Left lung (tissue), 10 donors: ENCODE measurements around the gene OSTM1. TPM values are rescaled to one million over a fixed set of nuclear protein-coding genes. Genes with fewer than 3 reads are reported as not detected.

ENCODE experiments used
- ATAC-seq: fragments of 200-7000 bp; cut with Tn5 transposase; one replicate; pipeline ENCODE4 v1.9.1; 2020; ENCODE audit warnings: moderate library complexity
- DNase-seq, 4 donors: peaks; one replicate each; pipeline ENCODE4 v3.0.0-alpha.2; 2013 to 2020
- H3K27ac ChIP-seq, 2 donors: fragments of 200-600 bp; sonication (generic) in 1 of 2; one replicate each; pipeline versions ENCODE4 v1.5.0 to v1.8.0; 2020 to 2021
- H3K27me3 ChIP-seq, 2 donors: fragments of 200-600 bp; sonication (generic) in 1 of 2; one replicate each; pipeline versions ENCODE4 v1.5.0 to v1.8.0; 2020 to 2021
- H3K36me3 ChIP-seq, 2 donors: fragments of 200-600 bp; sonication (generic) in 1 of 2; one replicate each; pipeline versions ENCODE4 v1.5.0 to v1.8.0; 2020 to 2021
- H3K4me1 ChIP-seq, 2 donors: fragments of 200-600 bp; one replicate each; pipeline ENCODE4 v1.8.0; 2021
- H3K4me3 ChIP-seq, 2 donors: fragments of 200-600 bp; sonication (generic) in 1 of 2; one replicate each; pipeline versions ENCODE4 v1.5.0 to v1.8.0; 2020 to 2021; ENCODE audit warnings: mild to moderate bottlenecking in 1 of 2
- H3K9me3 ChIP-seq, 2 donors: fragments of 200-600 bp; sonication (generic) in 1 of 2; one replicate each; pipeline versions ENCODE4 v1.5.0 to v1.8.0; 2020 to 2021
- intact Hi-C, 2 donors: fragments of 100-400 bp; cut with DNase I; formaldehyde crosslinking; loops; one replicate each; pipeline versions ENCODE4 v1.11.2 to v1.14.2; 2022
- polyA plus RNA-seq, 6 donors: library from polyadenylated mRNA; unstranded; fragments of 120-200 nt; gene quantifications; one replicate each; pipeline ENCODE4 v1.2.1, GENCODE V29; 2013; ENCODE audit not compliant: insufficient read length in 6 of 6
- total RNA-seq, 2 donors: library from RNA; stranded (reverse); fragmentation: NEBNext Ultra II Directional; extraction: Animal tissue kit (Norgen Biotek cat#: 25700); gene quantifications; one replicate each; pipeline ENCODE4 v1.2.1, GENCODE V29; 2021
- TF ChIP-seq, protein P1 (sequence below), 2 donors: fragments of 200-600 bp; sonication (generic) in 1 of 2; IDR thresholded peaks; one replicate each; pipeline versions ENCODE4 v1.5.0 to v1.8.0; 2021; ENCODE audit warnings: antibody characterized with exemption in 2 of 2
- donor health status: DM: no; HTN: yes; CAD: no.
- donor health status: DM: no; HTN: no; CAD: no.

OSTM1 gene
- total and polyA plus RNA-seq, 8 donors: 17.7 to 73.1 (median 21.8) TPM

DNA sequence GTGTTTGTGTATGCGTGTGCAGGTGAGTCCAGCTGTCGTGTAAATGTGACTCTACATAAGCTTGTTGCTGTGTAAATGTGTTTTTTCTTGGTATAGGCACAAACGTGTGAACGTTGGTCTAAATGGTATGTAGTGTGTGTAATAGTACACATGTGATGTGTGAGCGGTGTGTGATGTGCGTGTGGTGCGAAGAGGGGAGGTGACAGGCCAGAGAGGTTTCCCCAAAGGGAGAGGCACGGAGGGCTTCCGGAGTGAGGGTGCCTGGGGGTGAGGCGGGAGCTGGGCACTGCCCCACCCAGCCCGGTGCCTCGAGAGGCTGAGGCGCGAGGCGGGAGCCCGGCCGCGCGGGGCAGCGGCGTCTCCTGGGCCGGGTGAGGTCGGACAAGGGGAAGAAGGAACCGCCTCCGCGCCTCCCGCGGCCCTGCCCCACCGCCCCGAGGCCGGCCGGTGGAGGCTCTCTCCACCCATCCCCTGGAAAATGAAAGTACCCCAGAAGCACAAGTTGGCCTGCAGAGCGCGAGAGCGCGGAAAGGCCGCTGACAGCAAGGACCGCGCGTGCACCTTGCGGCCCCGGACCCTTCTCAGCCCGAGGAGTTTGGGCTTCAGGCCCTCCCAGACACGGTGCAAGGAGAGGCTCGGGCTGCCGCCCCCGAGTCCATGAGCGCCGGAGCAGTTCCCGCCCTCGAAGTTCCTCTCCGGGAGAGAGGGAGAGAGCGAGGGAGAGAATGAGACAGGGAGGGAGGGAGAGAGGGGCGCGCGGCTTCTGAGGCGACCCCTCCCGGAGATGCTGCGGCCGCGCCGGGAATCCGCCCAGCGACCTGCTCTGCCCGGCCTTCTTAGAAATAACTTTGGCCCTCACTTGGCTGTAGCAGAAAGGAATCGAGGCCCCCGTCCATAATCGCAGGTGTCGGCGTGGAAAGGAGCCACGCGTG is 43.2 kb upstream of the OSTM1 start:
- Histone ChIP-seq H3K4me1 (peaks cover 21 to 57% of the 10 kb centered on the region in 2 donors), H3K36me3 (no peaks in the 10 kb centered on the region), H3K27me3 (peaks cover 51 to 100% of the 10 kb centered on the region in 2 donors), H3K9me3 (no peaks in the 10 kb centered on the region), H3K4me3 (peak overlapping the region; percentile 51 to 65), H3K27ac (no peak overlapping the region)
- peak in 2 of 4 donors; percentile 57 to 92 for DNase-seq
- peak; percentile 71 for ATAC-seq
- TF ChIP-seq, protein P1, sequence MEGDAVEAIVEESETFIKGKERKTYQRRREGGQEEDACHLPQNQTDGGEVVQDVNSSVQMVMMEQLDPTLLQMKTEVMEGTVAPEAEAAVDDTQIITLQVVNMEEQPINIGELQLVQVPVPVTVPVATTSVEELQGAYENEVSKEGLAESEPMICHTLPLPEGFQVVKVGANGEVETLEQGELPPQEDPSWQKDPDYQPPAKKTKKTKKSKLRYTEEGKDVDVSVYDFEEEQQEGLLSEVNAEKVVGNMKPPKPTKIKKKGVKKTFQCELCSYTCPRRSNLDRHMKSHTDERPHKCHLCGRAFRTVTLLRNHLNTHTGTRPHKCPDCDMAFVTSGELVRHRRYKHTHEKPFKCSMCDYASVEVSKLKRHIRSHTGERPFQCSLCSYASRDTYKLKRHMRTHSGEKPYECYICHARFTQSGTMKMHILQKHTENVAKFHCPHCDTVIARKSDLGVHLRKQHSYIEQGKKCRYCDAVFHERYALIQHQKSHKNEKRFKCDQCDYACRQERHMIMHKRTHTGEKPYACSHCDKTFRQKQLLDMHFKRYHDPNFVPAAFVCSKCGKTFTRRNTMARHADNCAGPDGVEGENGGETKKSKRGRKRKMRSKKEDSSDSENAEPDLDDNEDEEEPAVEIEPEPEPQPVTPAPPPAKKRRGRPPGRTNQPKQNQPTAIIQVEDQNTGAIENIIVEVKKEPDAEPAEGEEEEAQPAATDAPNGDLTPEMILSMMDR (IDR thresholded peaks at IDR 0.05): no peak
- intact Hi-C loops: loop anchor here in 1 of 2 donors (10.0 kb wide), 1 partner anchor 407 kb away; no protein-coding TSS in a partner anchor

DNA sequence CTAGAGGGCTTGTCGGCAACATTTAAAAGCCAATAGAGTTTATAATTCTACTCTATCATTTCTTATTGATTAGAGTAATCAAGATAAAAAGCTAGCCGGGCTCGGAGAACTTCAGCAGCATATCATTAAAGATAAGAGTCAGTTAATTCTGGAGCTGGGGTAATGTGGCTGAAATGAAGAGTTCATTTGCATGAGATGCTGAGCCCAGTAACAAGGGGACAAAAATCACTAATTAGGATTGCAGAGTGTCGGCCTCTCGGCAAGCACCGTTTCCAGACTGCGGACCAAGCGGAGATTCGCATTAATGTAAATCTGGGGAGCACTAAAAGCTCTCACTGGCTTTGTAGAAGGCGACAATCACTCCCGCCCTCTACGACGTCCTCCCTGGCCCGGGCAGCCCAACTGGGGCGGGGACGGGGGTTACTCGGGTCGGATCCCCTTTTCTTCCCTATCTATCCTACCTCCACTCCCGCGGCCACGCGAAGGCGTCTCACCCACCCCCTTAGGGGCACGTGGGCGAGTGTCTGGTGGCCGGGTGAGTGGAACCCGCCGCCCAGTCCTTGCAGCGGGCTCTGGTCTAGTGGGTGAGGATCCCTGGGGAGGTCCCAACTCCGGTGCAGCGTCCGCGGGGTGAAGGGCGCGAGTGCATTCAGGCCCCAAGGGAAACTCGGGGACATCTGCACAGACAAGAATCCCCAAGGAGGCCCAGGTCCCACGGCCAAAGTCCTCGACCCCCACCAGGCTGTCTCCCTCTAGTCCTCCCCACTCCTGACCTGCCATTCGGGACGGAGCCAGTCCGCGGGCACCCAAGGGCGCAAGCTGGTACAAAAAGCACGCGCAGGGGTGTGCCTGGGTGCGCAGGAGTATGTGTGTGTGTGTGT is 42.2 kb upstream of the OSTM1 start:
- peaks cover 51 to 100% of the 10 kb centered on the region in 2 donors for H3K27me3 ChIP-seq
- H3K27ac ChIP-seq: no peak overlapping the region
- peaks cover 21 to 57% of the 10 kb centered on the region in 2 donors for H3K4me1 ChIP-seq

DNA sequence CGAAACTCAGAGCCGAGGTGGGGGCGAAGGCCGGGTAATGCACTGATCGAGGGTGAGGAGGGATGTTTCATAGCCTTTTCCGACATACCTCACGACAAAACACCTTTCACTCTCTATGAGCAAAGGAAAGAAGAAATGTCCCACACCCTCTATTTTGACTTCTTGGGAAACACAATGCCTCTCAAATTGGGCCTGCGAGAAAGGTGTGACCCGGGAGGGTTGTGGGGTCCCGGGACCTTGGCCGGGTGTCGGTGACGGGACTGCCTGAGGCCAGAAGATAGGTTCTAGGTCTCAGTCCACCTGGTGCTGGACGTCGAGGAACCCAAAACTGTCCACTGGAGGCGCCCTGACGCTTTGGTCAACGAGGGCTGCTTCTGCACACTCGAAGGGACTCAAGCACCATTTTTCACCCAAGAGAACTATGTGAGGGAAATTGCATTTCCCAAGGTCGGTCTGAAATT is 41.1 kb upstream of the OSTM1 start:
- no peak overlapping the region for H3K27ac ChIP-seq
- H3K36me3 ChIP-seq: no peaks in the 10 kb centered on the region
- no peaks in the 10 kb centered on the region for H3K9me3 ChIP-seq
- intact Hi-C loops: loop anchor here in 1 of 2 donors (10.0 kb wide), 1 partner anchor 409 kb away; no protein-coding TSS in a partner anchor
- H3K4me3 ChIP-seq: peak overlapping the region in 1 of 2 donors; percentile 32
- peaks cover 21 to 57% of the 10 kb centered on the region in 2 donors for H3K4me1 ChIP-seq
- TF ChIP-seq, protein P1 (IDR thresholded peaks at IDR 0.05): peak; percentile 17 to 33
- ATAC-seq (peak; percentile 72), DNase-seq (peak in 2 of 4 donors; percentile 49 to 82)
- H3K27me3 ChIP-seq: peaks cover 50 to 100% of the 10 kb centered on the region in 2 donors

More for the DNA sequence above, 42.2 kb upstream of the OSTM1 start:
- peak in 1 of 4 donors; percentile 82 for DNase-seq
- H3K36me3 ChIP-seq: no peaks in the 10 kb centered on the region
- no peak for ATAC-seq
- no peaks in the 10 kb centered on the region for H3K9me3 ChIP-seq
- TF ChIP-seq, protein P1 (IDR thresholded peaks at IDR 0.05): no peak
- intact Hi-C loops: loop anchor here in 1 of 2 donors (10.0 kb wide), 1 partner anchor 408 kb away; no protein-coding TSS in a partner anchor
- H3K4me3 ChIP-seq: peak overlapping the region in 1 of 2 donors; percentile 65

DNA sequence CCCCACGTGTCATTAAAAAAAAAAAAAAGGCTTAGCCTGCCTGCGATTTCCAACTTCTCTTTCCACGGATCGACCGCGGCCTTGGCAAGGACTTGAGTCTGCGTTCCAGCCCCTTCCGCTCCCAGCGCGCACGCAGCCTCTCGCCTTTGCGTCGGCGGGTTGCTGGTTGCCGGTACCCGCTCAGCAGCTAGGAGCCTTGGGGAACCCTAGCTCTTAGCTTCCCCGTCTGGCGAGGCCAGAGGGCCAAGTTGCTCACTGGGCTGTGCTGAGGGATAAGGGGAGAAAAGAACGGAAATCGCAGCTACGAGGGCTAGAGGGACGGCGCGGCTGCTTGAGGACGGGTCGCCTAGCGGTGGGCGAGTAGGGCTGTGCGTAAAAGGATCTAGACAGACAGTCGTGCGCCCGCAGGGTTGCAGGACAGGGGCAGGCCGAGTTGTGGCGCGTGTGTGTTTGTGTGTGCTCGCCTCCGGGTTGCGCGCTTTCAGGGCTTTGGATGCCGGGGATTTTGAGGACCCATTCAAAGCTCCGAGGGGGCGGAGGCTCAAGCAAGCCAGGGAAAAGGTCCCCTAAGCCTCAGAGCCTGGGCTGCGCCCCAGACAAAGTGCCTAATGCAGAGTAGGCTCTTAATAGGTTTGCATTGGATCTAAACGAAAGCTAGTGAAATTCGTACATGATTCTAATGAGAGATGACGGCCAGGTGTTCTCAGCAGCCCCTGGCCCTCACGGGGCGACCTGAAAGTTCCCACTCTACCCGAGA is 40.5 kb upstream of the OSTM1 start:
- DNase-seq: peak in 3 of 4 donors; percentile 69 to 92 (median 79)
- Histone ChIP-seq H3K4me3 (peak overlapping the region; percentile 3 to 32), H3K9me3 (no peaks in the 10 kb centered on the region), H3K36me3 (no peaks in the 10 kb centered on the region), H3K27ac (no peak overlapping the region), H3K27me3 (peaks cover 44 to 100% of the 10 kb centered on the region in 2 donors), H3K4me1 (peaks cover 21 to 57% of the 10 kb centered on the region in 2 donors)
- TF ChIP-seq, protein P1 (IDR thresholded peaks at IDR 0.05): no peak
- ATAC-seq: peak; percentile 49
- intact Hi-C loops: loop anchor here in 1 of 2 donors (5.0 to 10.0 kb wide), 2 partner anchors 377 to 410 kb away; no protein-coding TSS in a partner anchor
